Testis (tissue), 3 donors: ENCODE data around the gene HMCN1. TPM values are rescaled to one million over a fixed set of nuclear protein-coding genes. Genes with fewer than 3 reads are reported as not detected.

ENCODE experiments used
- DNase-seq: peaks from one replicate; pipeline ENCODE4 v3.0.0-alpha.2; 2019
- H3K27ac ChIP-seq, 2 donors: fragments of 200-600 bp; sonication (generic); one replicate each; pipeline ENCODE4 v1.5.1; 2019
- H3K27me3 ChIP-seq: fragments of 200-600 bp; sonication (generic); one replicate; pipeline ENCODE4 v1.5.1; 2019
- H3K36me3 ChIP-seq: fragments of 200-600 bp; sonication (generic); one replicate; pipeline ENCODE4 v1.5.1; 2017; ENCODE audit warnings: low read depth; ENCODE audit errors: missing control alignments
- H3K4me1 ChIP-seq: fragments of 200-600 bp; sonication (generic); one replicate; pipeline ENCODE4 v1.5.1; 2019
- H3K4me3 ChIP-seq, 2 donors: fragments of 200-600 bp; sonication (generic); one replicate each; pipeline ENCODE4 v1.5.1; 2017 to 2019
- H3K9me3 ChIP-seq: fragments of 200-600 bp; sonication (generic); one replicate; pipeline ENCODE4 v1.5.1; 2017
- CTCF ChIP-seq, 3 experiments: fragments of 450-650 bp in 2 of 3; fragments of 200-600 bp in 1 of 3; sonication (generic) in 1 of 3; IDR thresholded peaks; one replicate each; pipeline ENCODE4 v1.5.1; 2016 to 2019; ENCODE audit warnings: antibody characterized with exemption in 3 of 3, mild to moderate bottlenecking in 2 of 3, moderate library complexity in 1 of 3
- POLR2A ChIP-seq: fragments of 450-650 bp; IDR thresholded peaks from one replicate; pipeline ENCODE4 v1.6.1; 2017; ENCODE audit warnings: antibody characterized with exemption, mild to moderate bottlenecking, moderate library complexity
- WGBS, 2 donors: methylation state at CpG; one replicate each; pipeline ENCODE4 v1.1.5; 2018; 5-methylcytosine and 5-hydroxymethylcytosine counted together
- intact Hi-C: fragments of 100-400 bp; cut with DNase I; formaldehyde crosslinking; loops from one replicate; pipeline ENCODE4 v1.15.1; 2023; ENCODE audit warnings: low total_unique reads
- polyA plus RNA-seq: library from polyadenylated mRNA; stranded (reverse); fragments of 350-450 nt; fragmentation: Illumina TruSeq; extraction: RNeasy Lipid Tissue Mini Kit (QIAGEN cat#74804); gene quantifications from one replicate; pipeline ENCODE4 v1.2.3, GENCODE V29; 2014; ENCODE audit warnings: low read depth, low replicate concordance; ENCODE audit not compliant: insufficient read depth
- total RNA-seq, 2 donors: library from RNA; depleted of rRNA; stranded (reverse); fragments of >200 nt; gene quantifications; one replicate each; pipeline ENCODE4 v1.2.3, GENCODE V29; 2016

HMCN1 gene
- total and polyA plus RNA-seq, 3 donors from 2014 or later, result 5.2 to 6.2 (median 5.7) TPM

- 67 to 68% methylated on average over 2 of the region's 2 CpGs for WGBS, 2 donors
- peak overlapping the region in 1 of 2 donors; percentile 12 for H3K27ac ChIP-seq
Measured at GRCh38 chr1:185966471-185966870, 232.3 kb downstream of the HMCN1 start.

GRCh38 chr1:185969028-185969427 is 234.8 kb downstream of the HMCN1 start:
- Histone ChIP-seq H3K36me3 (no peaks in the 10 kb centered on the region), H3K27ac (no peak overlapping the region), H3K27me3 (no peaks in the 10 kb centered on the region), H3K9me3 (no peaks in the 10 kb centered on the region), H3K4me3 (no peak overlapping the region), H3K4me1 (no peaks in the 10 kb centered on the region)
- no peak for DNase-seq
- WGBS, 2 donors, result 56 to 74% methylated on average over 4 of the region's 4 CpGs
- TF ChIP-seq CTCF (IDR thresholded peaks at IDR 0.05) (no peak), POLR2A (no peak)
- intact Hi-C loops, result no loop called here

More at GRCh38 chr1:185966471-185966870, 232.3 kb downstream of the HMCN1 start:
- TF ChIP-seq POLR2A, result no peak
- no peak for TF ChIP-seq CTCF (IDR thresholded peaks at IDR 0.05)
- DNase-seq, result no peak
- intact Hi-C loops, result no loop called here
- Histone ChIP-seq H3K4me3 (no peak overlapping the region), H3K4me1 (no peaks in the 10 kb centered on the region), H3K27me3 (no peaks in the 10 kb centered on the region), H3K36me3 (no peaks in the 10 kb centered on the region), H3K9me3 (no peaks in the 10 kb centered on the region)

GRCh38 chr1:185969524-185969991 is 235.4 kb downstream of the HMCN1 start:
- no peak overlapping the region for H3K4me3 ChIP-seq
- H3K4me1 ChIP-seq, result no peaks in the 10 kb centered on the region
- no peaks in the 10 kb centered on the region for H3K9me3 ChIP-seq
- no peak overlapping the region for H3K27ac ChIP-seq
- H3K36me3 ChIP-seq, result no peaks in the 10 kb centered on the region
- intact Hi-C loops, result no loop called here
- H3K27me3 ChIP-seq, result no peaks in the 10 kb centered on the region
- no peak for DNase-seq
- no peak for TF ChIP-seq CTCF (IDR thresholded peaks at IDR 0.05)
- no peak for TF ChIP-seq POLR2A

GRCh38 chr1:185971688-185972087 is 237.5 kb downstream of the HMCN1 start:
- H3K9me3 ChIP-seq, result no peaks in the 10 kb centered on the region
- H3K4me3 ChIP-seq, result no peak overlapping the region
- no peak overlapping the region for H3K27ac ChIP-seq
- no peak for TF ChIP-seq POLR2A
- TF ChIP-seq CTCF (IDR thresholded peaks at IDR 0.05), result no peak
- 61 to 67% methylated on average over 1 of the region's 1 CpG for WGBS, 2 donors
- intact Hi-C loops, result no loop called here
- no peaks in the 10 kb centered on the region for H3K36me3 ChIP-seq
- no peak for DNase-seq
- H3K4me1 ChIP-seq, result no peaks in the 10 kb centered on the region
- H3K27me3 ChIP-seq, result no peaks in the 10 kb centered on the region

- Histone ChIP-seq H3K9me3 (no peaks in the 10 kb centered on the region), H3K36me3 (no peaks in the 10 kb centered on the region), H3K27ac (no peak overlapping the region), H3K4me1 (no peaks in the 10 kb centered on the region), H3K4me3 (no peak overlapping the region), H3K27me3 (no peaks in the 10 kb centered on the region)
- intact Hi-C loops, result no loop called here
- WGBS, 2 donors, result 87 to 92% methylated on average over 3 of the region's 3 CpGs
- no peak for DNase-seq
- TF ChIP-seq CTCF (IDR thresholded peaks at IDR 0.05) (no peak), POLR2A (no peak)
Measured at GRCh38 chr1:185972096-185972850, 238.1 kb downstream of the HMCN1 start.
